ENCODE results near the gene SLC26A1.
"Not testable (repeated sequence)": the region's sequence is repeated elsewhere in the genome, so short reads cannot be mapped to it uniquely, and the experiment has no call there.

Gene SLC26A1

GRCh38 chr4:952881-953573 is 40.2 kb downstream of the SLC26A1 start:
- FAIRE-seq, result no peak

GRCh38 chr4:951594-952468 is 41.4 kb downstream of the SLC26A1 start:
- FAIRE-seq, result no peak

- FAIRE-seq, result no peak
These were observed 42.0 kb downstream of the SLC26A1 start for GRCh38 chr4:951186-951585.

GRCh38 chr4:950136-951020 is 42.8 kb downstream of the SLC26A1 start:
- FAIRE-seq, result no peak

GRCh38 chr4:949656-950055 is 43.5 kb downstream of the SLC26A1 start:
- FAIRE-seq, result no peak

- no peak for FAIRE-seq
These were observed 44.3 kb downstream of the SLC26A1 start for GRCh38 chr4:948936-949300.

GRCh38 chr4:948101-948935 is 44.9 kb downstream of the SLC26A1 start:
- FAIRE-seq, result no peak

GRCh38 chr4:947491-947971 is 45.7 kb downstream of the SLC26A1 start:
- FAIRE-seq, result no peak

- no peak for FAIRE-seq
These were observed 46.4 kb downstream of the SLC26A1 start for GRCh38 chr4:946517-947471.

- FAIRE-seq, result no peak
These were observed 47.1 kb downstream of the SLC26A1 start for GRCh38 chr4:946103-946450.

GRCh38 chr4:945274-946102 is 47.7 kb downstream of the SLC26A1 start:
- FAIRE-seq, result no peak

GRCh38 chr4:939508-939907 is 53.7 kb downstream of the SLC26A1 start:
- not testable (repeated sequence) for FAIRE-seq
